HG02610 (cell line): ENCODE measurements around the gene ANKH.

ENCODE experiments used
- ATAC-seq: cut with Tn5 transposase; IDR thresholded peaks from one replicate; pipeline ENCODE4 v1.9.1; 2021; ENCODE audit warnings: mild to moderate bottlenecking, moderate library complexity; ENCODE audit not compliant: unreplicated experiment

ANKH gene

DNA sequence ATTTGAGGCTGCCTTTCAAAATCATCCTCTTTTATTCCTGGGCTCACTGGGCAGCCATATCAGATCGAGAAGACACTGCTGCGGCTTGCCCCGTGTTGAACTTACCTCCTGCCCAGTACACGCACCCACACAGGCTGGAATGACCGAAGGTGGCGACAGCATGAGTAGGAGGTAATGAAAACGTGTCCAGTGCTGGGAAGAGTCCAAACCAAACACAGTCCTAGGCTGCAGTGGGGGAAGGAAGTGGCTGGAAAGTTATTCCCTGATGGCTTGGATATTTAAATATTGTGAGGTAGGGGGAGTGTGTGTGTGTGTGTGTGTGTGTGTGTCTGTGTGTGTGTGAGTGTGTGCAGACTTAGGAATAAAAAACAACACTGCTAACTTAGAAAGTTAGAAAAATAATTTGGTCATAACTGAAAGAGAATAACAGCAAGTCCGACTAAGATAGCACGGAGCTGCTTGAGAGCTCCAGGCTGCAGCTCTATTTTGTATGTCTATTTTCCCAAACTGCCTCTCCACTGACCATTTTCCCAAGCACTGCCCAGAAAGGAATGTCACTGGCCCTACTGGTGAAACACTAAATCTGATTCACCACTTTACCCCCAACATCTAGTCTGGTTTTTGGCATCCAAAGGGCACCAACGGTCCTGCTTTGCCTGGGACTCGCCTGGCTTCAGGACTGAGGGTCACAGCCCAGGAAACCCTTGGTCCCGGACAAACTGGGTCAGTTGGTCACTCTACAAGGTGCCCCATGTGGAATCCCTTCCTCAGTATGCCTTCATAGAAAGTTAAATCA is 41.2 kb downstream of the ANKH start:
- ATAC-seq = no peak

DNA sequence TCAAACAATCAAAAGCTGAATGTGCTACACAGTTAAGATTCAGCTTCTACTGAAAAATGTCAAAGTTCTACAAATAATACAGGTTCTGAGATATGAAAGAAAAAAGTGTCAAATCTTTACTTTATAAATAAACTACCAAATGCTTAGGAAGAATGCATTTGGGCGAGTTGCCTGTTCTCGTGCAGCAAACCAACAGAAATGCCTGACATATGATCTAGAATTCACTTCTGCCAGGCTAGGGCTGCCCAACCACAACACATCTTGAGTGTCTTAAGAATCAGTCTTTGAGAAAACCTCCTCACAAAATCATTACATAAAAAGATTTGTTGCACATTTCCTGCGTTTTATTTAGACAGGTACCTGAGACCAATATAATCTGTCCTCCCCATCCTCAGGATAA is 42.2 kb downstream of the ANKH start:
- ATAC-seq = no peak

- no peak for ATAC-seq
Measured at GRCh38 chr5:14826714-14827113, 44.9 kb downstream of the ANKH start.

DNA sequence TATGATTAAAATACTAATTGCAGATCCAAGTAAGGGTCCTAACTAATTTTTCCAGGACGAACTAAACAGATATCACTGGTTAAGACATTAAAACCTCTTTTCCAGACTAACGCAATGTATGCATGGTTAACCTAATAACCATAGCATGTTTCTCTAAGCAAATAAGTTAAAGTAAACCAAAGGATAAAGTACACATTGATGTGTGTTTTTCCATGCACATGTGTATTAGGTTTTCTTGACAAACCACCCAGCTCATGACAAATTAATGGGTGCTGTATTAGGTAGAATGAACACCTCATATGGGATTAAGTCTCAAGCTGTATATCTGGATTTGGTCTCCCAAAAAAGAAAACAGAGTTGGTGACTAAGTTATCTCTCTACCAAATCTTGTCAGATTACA is 45.6 kb downstream of the ANKH start:
- ATAC-seq = no peak

- no peak for ATAC-seq
Measured at GRCh38 chr5:14824499-14824898, 47.1 kb downstream of the ANKH start.

- no peak for ATAC-seq
Measured at GRCh38 chr5:14821100-14821845, 50.3 kb downstream of the ANKH start.

GRCh38 chr5:14818931-14819790 is 52.4 kb downstream of the ANKH start:
- no peak for ATAC-seq

- peak; percentile 71 for ATAC-seq
Measured at GRCh38 chr5:14817762-14818136, 53.8 kb downstream of the ANKH start.

- ATAC-seq = peak; percentile 81
Measured at GRCh38 chr5:14816999-14817761, 54.4 kb downstream of the ANKH start.

DNA sequence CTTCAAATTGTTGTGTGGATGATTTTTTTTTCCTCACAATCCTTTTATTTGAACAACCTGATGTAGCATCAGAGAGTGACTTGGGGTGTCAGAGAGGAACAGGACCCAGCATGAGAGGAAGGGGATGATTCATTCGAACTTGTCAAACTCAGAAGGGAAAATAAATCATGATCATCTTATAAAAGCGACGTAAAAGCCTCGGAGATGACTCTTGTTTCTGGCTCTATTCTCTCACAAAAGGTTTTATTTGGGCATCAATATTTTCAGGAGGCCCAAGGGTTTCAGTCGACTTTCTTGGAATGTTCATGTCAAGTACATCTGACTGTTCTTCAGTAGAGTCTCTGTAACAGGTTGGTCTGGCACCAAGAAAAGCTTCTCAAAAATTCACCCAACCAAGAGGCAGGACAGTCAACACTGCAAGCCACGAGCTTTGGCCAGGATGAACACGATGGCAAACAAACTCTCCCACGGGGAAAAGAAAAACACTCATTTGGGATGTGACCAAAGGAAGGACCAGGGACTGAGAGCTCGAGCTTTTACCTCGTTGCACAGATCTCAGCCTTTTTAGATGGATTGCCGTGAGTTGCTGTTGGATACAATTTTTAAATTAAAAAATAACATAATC is 55.1 kb downstream of the ANKH start:
- no peak for ATAC-seq

DNA sequence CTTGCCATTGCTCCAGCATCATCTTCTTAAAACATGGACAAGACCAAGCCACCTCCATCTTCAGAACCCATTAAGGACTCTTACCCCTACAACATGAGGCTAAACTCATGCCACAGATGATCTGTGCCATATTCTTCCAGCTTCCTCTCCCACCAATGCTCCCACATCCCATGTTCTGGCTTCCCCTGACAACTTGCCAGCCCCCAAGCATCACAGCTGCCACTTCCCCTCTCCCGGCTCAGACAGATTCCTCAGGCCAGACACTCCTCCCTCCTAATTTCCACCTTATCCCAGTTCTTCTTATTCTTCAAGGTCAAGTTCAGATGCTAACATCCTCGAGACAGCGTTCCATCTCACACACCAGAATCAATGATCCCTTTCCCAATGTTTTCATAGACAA is 57.8 kb downstream of the ANKH start:
- no peak for ATAC-seq

- peak; percentile 18 for ATAC-seq
Measured at GRCh38 chr5:14812166-14812565, 59.4 kb downstream of the ANKH start.

GRCh38 chr5:14810928-14811572 is 60.5 kb downstream of the ANKH start:
- no peak for ATAC-seq

GRCh38 chr5:14810282-14810681 is 61.3 kb downstream of the ANKH start:
- no peak for ATAC-seq

DNA sequence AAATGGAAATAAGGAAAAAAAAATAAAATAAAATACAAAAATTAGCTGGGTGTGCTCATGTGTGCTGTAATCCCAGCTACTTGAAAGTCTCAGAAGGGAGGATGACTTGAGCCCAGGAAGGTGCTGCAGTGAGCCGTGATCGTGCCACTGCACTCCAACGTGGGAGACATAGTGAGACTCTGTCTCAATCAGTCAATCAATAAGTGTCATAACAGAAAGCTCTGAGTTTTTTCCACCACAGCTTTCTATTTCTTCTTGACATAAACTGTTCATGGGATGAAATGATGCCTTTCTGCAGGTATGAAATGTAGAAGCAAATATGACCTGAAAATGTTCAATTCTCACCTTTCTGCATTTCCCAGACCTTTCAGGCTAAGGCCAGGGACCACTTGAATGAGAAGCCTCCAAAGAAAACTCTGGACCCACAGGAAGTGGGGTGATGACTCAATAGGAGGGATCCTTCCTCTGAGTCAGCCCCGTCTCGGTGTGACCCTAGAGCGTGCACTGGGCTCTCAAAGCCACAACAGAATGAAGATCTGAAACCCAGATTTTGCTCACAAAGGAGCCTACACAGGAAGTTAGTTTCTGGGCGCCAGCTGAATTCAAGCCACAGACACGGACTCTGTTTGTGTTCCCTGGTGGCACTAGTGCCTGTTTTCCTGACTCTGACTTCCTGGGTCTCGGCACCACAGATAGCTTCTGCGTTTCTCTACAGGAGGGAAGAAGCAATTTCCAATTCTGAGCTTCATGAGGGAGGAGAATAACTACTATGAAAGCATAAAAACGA is 62.0 kb downstream of the ANKH start:
- peak; percentile 97 for ATAC-seq

DNA sequence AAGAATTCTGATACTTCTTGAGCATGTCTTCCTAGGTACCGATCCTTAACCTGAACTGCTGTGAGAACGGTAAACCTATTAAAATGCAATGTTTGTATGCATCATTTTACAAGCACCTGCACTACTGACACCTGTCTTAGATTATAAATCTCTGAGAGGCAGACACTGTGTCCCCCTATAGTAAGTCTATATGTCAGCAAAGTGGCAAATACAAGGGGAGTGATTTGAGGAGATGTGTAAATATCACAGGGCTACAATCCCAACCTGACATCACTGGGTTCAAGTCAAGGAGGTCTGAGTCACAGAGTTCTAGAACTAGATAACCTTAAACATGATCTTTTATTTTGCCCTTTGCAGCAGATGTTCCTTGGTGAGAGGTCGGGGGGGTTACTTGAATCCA is 64.1 kb downstream of the ANKH start:
- ATAC-seq = no peak

DNA sequence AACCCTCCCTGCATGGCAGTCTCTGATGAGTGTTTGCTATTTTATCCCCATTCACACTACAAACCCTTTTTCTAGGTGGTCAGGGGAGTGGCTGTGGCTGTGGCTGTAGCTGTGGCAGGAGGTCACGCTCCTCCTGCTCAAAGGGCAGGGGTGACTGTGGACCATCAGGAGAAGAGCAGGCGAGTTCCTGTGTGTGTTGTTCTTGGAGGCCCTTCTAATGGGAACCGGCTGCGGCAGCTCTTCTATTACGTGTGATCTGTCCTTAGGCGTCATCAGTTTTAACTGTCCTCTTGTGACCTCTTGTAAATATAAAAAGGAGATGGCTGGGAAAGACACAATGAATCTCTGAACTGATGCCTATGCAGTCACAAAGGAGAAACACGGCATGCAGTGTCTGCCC is 65.1 kb downstream of the ANKH start:
- no peak for ATAC-seq

GRCh38 chr5:14802541-14802940 is 69.0 kb downstream of the ANKH start:
- no peak for ATAC-seq

- no peak for ATAC-seq
Measured at GRCh38 chr5:14801792-14802191, 69.8 kb downstream of the ANKH start.
